Endothelial cell of umbilical vein (primary cell): ENCODE measurements around the gene GRM5. TPM values are rescaled to one million over a fixed set of nuclear protein-coding genes. Genes with fewer than 3 reads are reported as not detected.
"Not testable (repeated sequence)": the region's sequence is repeated elsewhere in the genome, so short reads cannot be mapped to it uniquely, and the experiment has no call there.

Experiments
- Bru-seq: library from RNA; stranded (reverse); fragments of 400-500 nt; gene quantifications from one replicate; lab custom pipeline; 2021; lab: Mats Ljungman, UMichigan
- BruChase-seq, 2 experiments: library from RNA; stranded (reverse); fragments of 400-500 nt; gene quantifications; one replicate each; lab custom pipeline; 2021; lab: Mats Ljungman, UMichigan
- BruUV-seq: library from RNA; stranded (reverse); fragments of 400-500 nt; replicated peaks from 2 replicates; lab custom pipeline; 2021; lab: Mats Ljungman, UMichigan
- CTCF ChIA-PET: fragments of 300-600, 350-600 bp; sonication (Branson Sonifier 250); formaldehyde crosslinking; loops from one replicate; lab custom pipeline; 2021; ENCODE audit warnings: antibody characterized with exemption, inconsistent platforms; lab: Charles Lee
- POLR2A ChIA-PET: fragments of 300-600, 350-600 bp; sonication (Branson Sonifier 250); formaldehyde crosslinking; loops from one replicate; lab custom pipeline; 2021; ENCODE audit warnings: antibody characterized with exemption, inconsistent platforms; lab: Charles Lee
- DNase-seq: peaks from one replicate; pipeline ENCODE4 v3.0.0-alpha.2; 2011; ENCODE audit warnings: low read depth, low spot score
- FAIRE-seq: peaks from 2 replicates; lab custom pipeline; 2011; peaks lifted over from hg19 to GRCh38; lab: Jason Lieb, UNC
- H2AFZ ChIP-seq: 2 replicates; pipeline ENCODE4 v1.6.0; 2012; ENCODE audit warnings: low read depth, low read length, control low read depth, inconsistent platforms
- H3K27ac ChIP-seq: 2 replicates; pipeline ENCODE4 v1.5.1; 2011; ENCODE audit warnings: low read depth, mild to moderate bottlenecking, control low read depth, low read length, moderate library complexity; ENCODE audit not compliant: insufficient read depth
- H3K27me3 ChIP-seq, 2 experiments: 2 replicates each; pipeline versions ENCODE4 v1.6.0 to v1.6.1; 2011; ENCODE audit warnings: low read length in 2 of 2, mixed read lengths in 1 of 2; ENCODE audit not compliant: control insufficient read depth in 2 of 2, insufficient read depth in 2 of 2
- H3K36me3 ChIP-seq, 2 experiments: 2 replicates in 1 of 2; 3 replicates in 1 of 2; pipeline ENCODE4 v1.5.1; 2011; ENCODE audit warnings: low read length in 2 of 2, mild to moderate bottlenecking in 1 of 2, moderate library complexity in 1 of 2; ENCODE audit not compliant: control insufficient read depth in 2 of 2, insufficient read depth in 2 of 2; ENCODE audit errors: extremely low read depth in 1 of 2
- H3K4me1 ChIP-seq: 3 replicates; pipeline ENCODE4 v1.5.1; 2011; ENCODE audit warnings: mild to moderate bottlenecking, low read length; ENCODE audit not compliant: control insufficient read depth, insufficient read depth; ENCODE audit errors: extremely low read depth
- H3K4me2 ChIP-seq: 2 replicates; pipeline ENCODE4 v1.6.1; 2011; ENCODE audit warnings: low read length, control low read depth, mixed read lengths; ENCODE audit not compliant: insufficient read depth
- H3K4me3 ChIP-seq, 3 experiments: fragments of 200-600 bp in 1 of 3; sonication (generic), shearing (Covaris generic) in 1 of 3; replicated peaks in 1 of 3; 2 replicates each; pipeline ENCODE4 v1.5.1; 2011 to 2016; ENCODE audit warnings: control low read depth in 3 of 3, low read length in 3 of 3, mild to moderate bottlenecking in 2 of 3, inconsistent platforms in 1 of 3, low read depth in 1 of 3, moderate library complexity in 1 of 3; ENCODE audit not compliant: insufficient read depth in 1 of 3
- H3K79me2 ChIP-seq: 2 replicates; pipeline ENCODE4 v1.6.0; 2012; ENCODE audit warnings: low read length, inconsistent platforms; ENCODE audit not compliant: control insufficient read depth, insufficient read depth
- H3K9ac ChIP-seq: replicated peaks from 2 replicates; pipeline ENCODE3; 2011; ENCODE audit warnings: low read length, control low read depth; ENCODE audit not compliant: insufficient read depth; ENCODE audit errors: extremely low read depth
- H3K9me1 ChIP-seq: replicated peaks from 3 replicates; pipeline ENCODE4 v1.6.0; 2011; ENCODE audit warnings: mild to moderate bottlenecking, low read length; ENCODE audit not compliant: control insufficient read depth, insufficient read depth; ENCODE audit errors: extremely low read depth
- H3K9me3 ChIP-seq: replicated peaks from 2 replicates; pipeline ENCODE4 v1.5.1; 2012; ENCODE audit warnings: low read length, inconsistent platforms; ENCODE audit not compliant: control insufficient read depth, insufficient read depth
- H4K20me1 ChIP-seq: replicated peaks from 2 replicates; pipeline ENCODE3; 2011; ENCODE audit warnings: mild to moderate bottlenecking, low read length; ENCODE audit not compliant: control insufficient read depth, insufficient read depth; ENCODE audit errors: extremely low read depth
- dilution Hi-C: fragments of 300-500 bp; cut with MboI; formaldehyde crosslinking; loops from one replicate; pipeline ENCODE4 v1.15.0; 2019; ENCODE audit warnings: low sequenced_read_pairs; ENCODE audit not compliant: extremely low pct_ligation_motif_present
- intact Hi-C: fragments of 100-400 bp; cut with micrococcal nuclease; formaldehyde crosslinking; loops from one replicate; pipeline ENCODE4 v1.10.0; 2022
- long read RNA-seq: library from polyadenylated mRNA; stranded (forward); transcript quantifications from one replicate; pipeline ENCODE4 v2.0.0, GENCODE V29; 2021
- polyA minus RNA-seq, 3 experiments: library from RNA; depleted of rRNA, polyadenylated mRNA; stranded (reverse); fragments of >200 nt; gene quantifications; 1 replicate in 1 of 3; 2 replicates in 2 of 3; pipeline ENCODE4 v1.2.3, GENCODE V29; 2011
- polyA plus RNA-seq, 4 experiments: library from polyadenylated mRNA; depleted of rRNA in 3 of 4; stranded (reverse) in 3 of 4; unstranded in 1 of 4; fragments of >200 nt; gene quantifications; 2 replicates each; pipeline versions ENCODE4 v1.2.1 to v1.2.3, GENCODE V29; 2011 to 2012; ENCODE audit warnings: missing spikeins in 1 of 4
- total RNA-seq: library from RNA; stranded (reverse); gene quantifications from 2 replicates; pipeline ENCODE4 v1.2.3, GENCODE V29; 2021
- TF ChIP-seq, protein P1 (sequence below), 2 donors: IDR thresholded peaks; 1 replicate in 1 of 2; 2 replicates in 1 of 2; pipeline ENCODE4 v1.5.1; 2011; ENCODE audit warnings: low read length in 2 of 2, mild to moderate bottlenecking in 2 of 2, moderate library complexity in 2 of 2, control low read depth in 1 of 2, inconsistent platforms in 1 of 2, low read depth in 1 of 2; ENCODE audit not compliant: insufficient read depth in 1 of 2; ENCODE audit errors: extremely low read depth in 1 of 2

The GRM5 gene
- total RNA-seq (0.11 and 0.28 TPM in 2 replicates), polyA plus RNA-seq (0.10 TPM in 2 replicates), polyA minus RNA-seq (1.6 and 2.3 TPM in 2 replicates), Bru-seq, nascent RNA (percentile 24 among the genes with signal in this experiment), BruChase-seq, experiment 1, labeled RNA remaining after a 6-hour chase (percentile 41 among the genes with signal in this experiment), BruChase-seq, experiment 2, labeled RNA remaining after a 2-hour chase (percentile 29 among the genes with signal in this experiment)
- 0.03 TPM in 2 replicates for polyA plus RNA-seq (2011; cell fraction: cytosol; rRNA removed)
- 0.34 and 0.42 TPM in 2 replicates for polyA plus RNA-seq (2011; cell fraction: nucleus; rRNA removed)
- polyA plus RNA-seq (2012) = 0.13 TPM in 1 of 2 replicates, not detected in the other
- not detected for polyA minus RNA-seq (2011; cell fraction: cytosol; rRNA and poly(A)+ RNA removed)
- 3.2 and 4.2 TPM in 2 replicates for polyA minus RNA-seq (2011; cell fraction: nucleus; rRNA and poly(A)+ RNA removed)
- long read RNA-seq = 0 reads

DNA sequence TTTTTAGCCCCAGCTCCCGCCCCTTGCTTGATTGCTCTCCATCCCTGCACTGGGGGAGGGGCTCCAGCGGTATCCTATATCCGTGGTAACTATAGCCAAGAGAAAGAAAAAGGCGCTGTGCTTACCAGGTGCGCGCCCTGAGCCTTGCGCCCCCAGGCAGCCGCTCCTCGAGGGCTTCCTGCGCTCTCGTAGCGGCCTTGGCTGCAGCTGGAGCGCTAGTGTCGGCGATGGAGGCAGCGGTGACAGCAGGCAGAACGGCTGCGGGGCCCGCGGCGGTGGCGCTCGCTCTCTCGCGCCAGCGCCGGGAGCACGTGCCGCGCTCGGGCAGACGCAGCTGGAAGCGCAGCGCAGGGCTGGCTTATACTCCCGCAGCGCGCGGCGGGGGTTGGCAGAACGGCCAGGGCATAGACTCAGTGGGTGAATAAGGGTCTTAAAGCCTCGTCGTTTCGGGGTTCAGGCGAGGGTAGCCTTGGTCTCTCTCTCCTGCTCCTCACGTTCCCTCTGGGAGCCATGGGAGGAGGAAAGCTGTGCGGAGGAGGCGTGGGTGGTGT, at the start of gene GRM5:
GRM5 (minus strand) TSS at position 332 of the 551 bp plus-strand sequence. CDS start 18,110 bp downstream, outside the sequence.
- H3K4me2 ChIP-seq, H3K9me3 ChIP-seq, H3K36me3 ChIP-seq, H3K4me3 ChIP-seq, H2AFZ ChIP-seq, BruUV-seq, FAIRE-seq, dilution Hi-C loops, H3K79me2 ChIP-seq, H3K4me1 ChIP-seq, CTCF ChIA-PET, intact Hi-C loops, H3K9me1 ChIP-seq, H3K27ac ChIP-seq, DNase-seq, H4K20me1 ChIP-seq, POLR2A ChIA-PET, H3K9ac ChIP-seq: not testable (repeated sequence)
- H3K27me3 ChIP-seq = peaks cover 21 to 23% of the 10 kb centered on the region in 2 experiments

DNA sequence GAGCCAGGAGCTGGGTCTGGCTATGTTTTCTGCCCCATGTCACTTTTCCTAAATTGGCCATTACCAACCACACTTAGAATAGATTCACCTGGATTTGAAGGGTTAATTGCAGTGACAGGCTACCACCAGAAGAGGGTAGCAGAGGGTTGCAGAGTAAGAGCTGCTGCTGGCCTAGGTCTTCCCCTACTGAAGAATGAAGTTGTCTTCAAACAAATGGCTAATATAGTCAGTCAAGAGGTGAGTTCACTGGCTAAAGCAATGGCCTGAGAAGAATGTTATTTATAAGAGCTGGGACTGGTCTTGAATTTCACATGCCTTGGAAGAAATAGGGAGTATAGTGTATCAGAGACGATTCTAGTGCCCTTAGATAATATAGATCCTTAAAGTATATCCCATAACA, 32.2 kb upstream of the GRM5 start:
- H3K4me2 ChIP-seq, H4K20me1 ChIP-seq, H3K4me1 ChIP-seq, H3K9ac ChIP-seq, BruUV-seq, POLR2A ChIA-PET, H2AFZ ChIP-seq, H3K27ac ChIP-seq, H3K9me3 ChIP-seq, H3K27me3 ChIP-seq, dilution Hi-C loops, H3K9me1 ChIP-seq, H3K79me2 ChIP-seq, H3K36me3 ChIP-seq, H3K4me3 ChIP-seq: not testable (repeated sequence)
- FAIRE-seq (peak; percentile 67), DNase-seq (peak; percentile 52)
- intact Hi-C loops = loop anchor here (1.0 to 10.0 kb wide), 5 partner anchors 109 to 543 kb away; no protein-coding TSS in a partner anchor
- CTCF ChIA-PET = interaction anchor here (1.4 to 1.6 kb wide), 2 partner anchors 517 to 1015 kb away, joined by 3 to 6 read pairs; no protein-coding TSS in a partner anchor
- TF ChIP-seq, protein P1, sequence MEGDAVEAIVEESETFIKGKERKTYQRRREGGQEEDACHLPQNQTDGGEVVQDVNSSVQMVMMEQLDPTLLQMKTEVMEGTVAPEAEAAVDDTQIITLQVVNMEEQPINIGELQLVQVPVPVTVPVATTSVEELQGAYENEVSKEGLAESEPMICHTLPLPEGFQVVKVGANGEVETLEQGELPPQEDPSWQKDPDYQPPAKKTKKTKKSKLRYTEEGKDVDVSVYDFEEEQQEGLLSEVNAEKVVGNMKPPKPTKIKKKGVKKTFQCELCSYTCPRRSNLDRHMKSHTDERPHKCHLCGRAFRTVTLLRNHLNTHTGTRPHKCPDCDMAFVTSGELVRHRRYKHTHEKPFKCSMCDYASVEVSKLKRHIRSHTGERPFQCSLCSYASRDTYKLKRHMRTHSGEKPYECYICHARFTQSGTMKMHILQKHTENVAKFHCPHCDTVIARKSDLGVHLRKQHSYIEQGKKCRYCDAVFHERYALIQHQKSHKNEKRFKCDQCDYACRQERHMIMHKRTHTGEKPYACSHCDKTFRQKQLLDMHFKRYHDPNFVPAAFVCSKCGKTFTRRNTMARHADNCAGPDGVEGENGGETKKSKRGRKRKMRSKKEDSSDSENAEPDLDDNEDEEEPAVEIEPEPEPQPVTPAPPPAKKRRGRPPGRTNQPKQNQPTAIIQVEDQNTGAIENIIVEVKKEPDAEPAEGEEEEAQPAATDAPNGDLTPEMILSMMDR (IDR thresholded peaks at IDR 0.05; ENCODE audit: extremely low read depth in 1 of 2, insufficient read depth in 1 of 2, low read depth in 1 of 2, low read length in 2 of 2) = peak; percentile 48 to 55

DNA sequence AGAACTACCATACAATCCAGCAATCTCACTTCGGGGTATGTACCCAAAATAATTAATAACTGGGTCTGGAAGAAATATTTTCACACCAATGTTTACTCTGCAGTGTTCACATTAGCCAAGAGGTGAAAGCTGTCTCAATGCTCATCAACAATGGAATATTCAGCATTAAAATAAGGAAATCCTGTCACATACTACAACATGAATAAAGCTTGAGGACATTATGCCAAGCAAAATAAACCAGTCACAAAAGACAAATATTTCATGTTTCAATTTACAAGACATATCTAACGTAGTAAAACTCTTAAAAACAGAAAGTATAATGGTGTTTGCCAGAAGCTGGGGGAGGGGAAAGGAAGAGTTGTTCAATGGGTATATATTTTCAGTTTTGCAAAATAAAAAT, 28.0 kb upstream of the GRM5 start:
- H3K4me3 ChIP-seq, H3K9me1 ChIP-seq, H2AFZ ChIP-seq, POLR2A ChIA-PET, H4K20me1 ChIP-seq, H3K9ac ChIP-seq, H3K27ac ChIP-seq, BruUV-seq, H3K36me3 ChIP-seq, H3K4me2 ChIP-seq, dilution Hi-C loops, H3K9me3 ChIP-seq, H3K4me1 ChIP-seq, H3K27me3 ChIP-seq, H3K79me2 ChIP-seq: not testable (repeated sequence)
- CTCF ChIA-PET = interaction anchor here (1.3 kb wide), 1 partner anchor 521 kb away, joined by 4 read pairs; no protein-coding TSS in a partner anchor
- intact Hi-C loops = loop anchor here (10.0 kb wide), 2 partner anchors 311 to 539 kb away; no protein-coding TSS in a partner anchor
- FAIRE-seq = peak; percentile 12
- DNase-seq = peak; percentile 64
